ENCODE results near the gene FUT7.

FUT7 gene, protein sequence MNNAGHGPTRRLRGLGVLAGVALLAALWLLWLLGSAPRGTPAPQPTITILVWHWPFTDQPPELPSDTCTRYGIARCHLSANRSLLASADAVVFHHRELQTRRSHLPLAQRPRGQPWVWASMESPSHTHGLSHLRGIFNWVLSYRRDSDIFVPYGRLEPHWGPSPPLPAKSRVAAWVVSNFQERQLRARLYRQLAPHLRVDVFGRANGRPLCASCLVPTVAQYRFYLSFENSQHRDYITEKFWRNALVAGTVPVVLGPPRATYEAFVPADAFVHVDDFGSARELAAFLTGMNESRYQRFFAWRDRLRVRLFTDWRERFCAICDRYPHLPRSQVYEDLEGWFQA

DNA sequence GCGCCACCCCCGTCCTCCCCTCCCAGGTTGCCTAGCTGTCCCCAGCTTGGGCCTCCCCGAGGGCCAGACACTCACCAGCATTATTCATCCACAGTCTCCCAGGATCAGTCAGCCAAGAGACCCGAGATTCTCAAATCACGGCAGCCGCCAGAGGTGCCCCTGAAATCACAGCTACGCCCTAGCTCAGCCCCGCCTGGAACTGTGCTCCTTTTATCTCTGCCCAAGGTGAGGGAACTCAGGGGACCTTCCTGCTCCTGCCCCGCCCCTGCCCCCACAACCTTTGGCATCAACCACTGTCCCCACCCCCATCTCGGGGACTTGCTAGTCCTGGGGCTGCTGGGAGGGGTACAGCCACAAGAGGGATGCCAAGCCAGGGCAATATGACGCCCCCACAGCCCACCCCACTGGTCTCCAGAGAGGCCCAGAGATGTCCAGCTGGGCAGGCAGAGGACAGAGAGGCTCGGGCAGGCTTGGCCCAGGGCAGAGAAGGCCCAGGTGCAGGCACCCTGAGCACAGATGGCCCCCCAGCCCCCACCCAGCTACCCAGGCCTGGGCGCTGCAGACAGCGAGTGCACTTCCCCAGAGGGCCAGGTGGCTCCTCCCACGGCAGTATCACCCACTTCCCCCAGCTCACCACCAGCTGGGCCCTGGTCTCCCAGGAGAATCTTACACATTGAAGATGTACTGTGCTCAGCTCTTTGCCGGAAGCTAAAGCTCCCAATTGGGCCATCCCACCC is at the start of gene FUT7:
Gene FUT7, minus strand, starts transcription at position 185 of the 737 bp plus-strand sequence. Its CDS starts 97 bp downstream, at position 88.
- no peak for DNase-seq (ENCODE audit: low spot score)

DNA sequence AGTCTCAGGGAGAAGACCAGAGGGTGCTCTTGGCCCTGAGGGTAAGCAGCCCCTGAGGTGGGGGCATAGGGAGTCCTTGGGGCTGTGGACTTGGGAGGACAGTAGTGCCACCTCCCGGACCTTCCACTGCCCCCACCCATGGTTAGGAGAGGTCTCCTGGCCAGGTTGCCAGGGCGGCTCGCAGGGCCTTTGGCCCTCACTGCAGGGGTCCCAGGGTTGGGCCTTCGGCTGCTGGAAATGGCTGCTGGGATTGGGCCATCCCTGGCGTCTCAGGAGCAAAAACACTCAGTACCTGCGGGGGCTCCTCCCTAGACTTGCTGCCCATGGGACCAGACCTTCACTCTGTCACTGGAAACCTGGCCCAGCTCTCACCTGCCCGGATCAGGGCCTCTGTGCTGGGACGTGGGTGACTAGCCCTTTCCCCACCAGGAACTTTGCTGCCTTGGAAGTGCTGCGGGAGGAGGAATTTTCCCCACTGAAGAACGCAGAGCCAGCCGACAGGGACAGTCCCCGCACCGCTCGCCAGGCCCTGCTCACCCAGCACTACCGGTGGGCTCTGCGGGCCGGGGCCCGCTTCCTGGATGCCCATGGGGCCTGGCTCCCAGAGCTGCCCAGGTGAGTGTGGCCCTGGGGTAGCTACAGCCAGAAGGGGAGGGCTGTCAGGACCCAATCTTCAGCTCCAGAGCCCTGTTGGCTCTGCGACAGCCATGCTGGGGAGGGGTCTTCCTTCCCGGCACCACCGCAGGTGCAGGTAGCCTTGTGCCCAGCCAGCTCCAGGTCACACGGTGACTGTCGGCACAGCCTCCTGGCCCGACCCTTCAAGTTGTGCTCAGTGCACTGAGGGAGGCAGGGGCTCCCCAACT is 48.6 kb upstream of the FUT7 start:
- no peak for DNase-seq (ENCODE audit: low spot score)

DNA sequence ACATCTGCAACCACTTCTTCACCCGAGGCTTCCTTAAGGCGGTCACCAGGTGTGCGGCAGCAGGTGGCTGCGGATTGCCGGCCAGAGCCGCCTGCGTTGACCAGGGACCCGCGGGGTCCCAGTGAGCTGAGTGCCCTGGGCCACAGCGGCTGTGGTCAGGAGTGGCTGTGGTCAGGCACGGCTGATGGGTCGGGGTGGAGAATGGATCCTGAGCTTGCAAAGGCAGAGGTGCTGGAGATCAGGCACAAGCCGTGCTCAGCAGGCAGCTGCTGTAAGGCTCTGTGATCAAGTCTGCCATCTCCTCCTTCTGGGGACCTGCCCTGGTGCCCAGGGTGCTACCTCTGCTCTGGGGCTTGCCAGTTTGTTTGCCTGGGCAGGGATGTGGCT is 47.5 kb upstream of the FUT7 start:
- DNase-seq (ENCODE audit: low spot score), result no peak

DNA sequence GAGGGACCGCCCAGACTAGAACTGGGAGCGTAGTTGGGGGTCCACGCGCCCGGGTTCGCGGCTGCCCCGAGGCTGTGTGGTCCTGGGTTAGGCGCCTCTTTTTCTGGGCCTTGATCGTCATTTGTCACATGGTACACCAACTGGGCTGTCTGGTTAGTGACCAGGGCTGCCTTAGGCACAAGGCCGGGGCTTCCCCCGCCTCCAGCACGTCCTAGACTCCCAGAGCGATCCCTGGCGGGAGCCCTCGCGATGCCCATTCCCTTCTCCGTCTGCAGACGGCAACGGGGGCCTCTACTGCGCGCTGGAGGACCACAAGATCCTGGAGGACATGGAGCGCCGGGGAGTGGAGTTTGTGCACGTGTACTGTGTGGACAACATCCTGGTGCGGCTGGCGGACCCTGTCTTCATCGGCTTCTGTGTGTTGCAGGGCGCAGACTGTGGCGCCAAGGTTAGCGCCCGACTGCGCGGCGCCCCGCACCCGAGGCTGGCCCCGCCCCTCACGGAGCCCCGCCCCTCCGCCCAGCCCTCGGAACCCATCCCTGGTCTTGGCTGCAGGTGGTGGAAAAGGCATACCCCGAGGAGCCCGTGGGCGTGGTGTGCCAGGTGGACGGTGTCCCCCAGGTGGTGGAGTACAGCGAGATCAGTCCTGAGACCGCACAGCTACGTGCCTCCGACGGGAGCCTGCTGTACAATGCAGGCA is 47.0 kb upstream of the FUT7 start:
- DNase-seq (ENCODE audit: low spot score), result no peak

DNA sequence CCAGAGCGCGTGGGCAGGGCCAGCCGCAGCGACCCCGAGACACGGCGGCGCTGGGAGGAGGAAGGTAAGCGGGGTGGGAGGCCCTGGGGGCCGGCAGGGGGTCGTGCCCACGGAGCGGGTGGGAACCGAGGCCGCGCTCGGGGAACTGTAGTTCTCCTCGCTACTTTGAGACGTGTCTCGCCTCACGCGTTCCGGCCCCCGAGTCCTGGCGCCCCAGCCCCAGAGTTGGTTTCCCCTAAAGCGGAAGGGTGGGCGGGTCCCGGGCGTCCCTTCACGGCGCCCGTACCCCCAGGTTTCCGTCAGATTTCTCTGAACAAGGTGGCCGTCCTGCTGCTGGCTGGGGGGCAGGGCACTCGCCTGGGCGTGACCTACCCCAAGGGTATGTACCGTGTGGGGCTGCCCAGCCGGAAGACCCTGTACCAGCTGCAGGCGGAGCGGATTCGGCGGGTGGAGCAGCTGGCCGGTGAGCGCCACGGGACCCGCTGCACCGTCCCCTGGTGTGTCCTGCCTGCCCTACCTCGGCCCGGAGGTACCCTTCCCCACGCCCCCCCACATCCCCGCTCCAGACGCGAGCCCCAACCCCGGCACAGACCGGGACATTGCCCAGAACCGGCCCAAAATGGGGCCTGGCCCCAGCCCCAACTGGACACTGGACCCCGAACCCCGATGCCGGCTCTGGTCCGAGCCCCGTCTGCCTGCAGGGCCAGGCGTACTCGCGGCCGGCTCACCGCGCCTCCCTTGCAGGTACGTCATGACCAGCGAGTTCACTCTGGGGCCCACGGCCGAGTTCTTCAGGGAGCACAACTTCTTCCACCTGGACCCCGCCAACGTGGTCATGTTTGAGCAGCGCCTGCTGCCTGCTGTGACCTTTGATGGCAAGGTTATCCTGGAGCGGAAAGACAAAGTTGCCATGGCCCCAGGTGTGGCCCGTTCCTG is 46.1 kb upstream of the FUT7 start:
- no peak for DNase-seq (ENCODE audit: low spot score)

DNA sequence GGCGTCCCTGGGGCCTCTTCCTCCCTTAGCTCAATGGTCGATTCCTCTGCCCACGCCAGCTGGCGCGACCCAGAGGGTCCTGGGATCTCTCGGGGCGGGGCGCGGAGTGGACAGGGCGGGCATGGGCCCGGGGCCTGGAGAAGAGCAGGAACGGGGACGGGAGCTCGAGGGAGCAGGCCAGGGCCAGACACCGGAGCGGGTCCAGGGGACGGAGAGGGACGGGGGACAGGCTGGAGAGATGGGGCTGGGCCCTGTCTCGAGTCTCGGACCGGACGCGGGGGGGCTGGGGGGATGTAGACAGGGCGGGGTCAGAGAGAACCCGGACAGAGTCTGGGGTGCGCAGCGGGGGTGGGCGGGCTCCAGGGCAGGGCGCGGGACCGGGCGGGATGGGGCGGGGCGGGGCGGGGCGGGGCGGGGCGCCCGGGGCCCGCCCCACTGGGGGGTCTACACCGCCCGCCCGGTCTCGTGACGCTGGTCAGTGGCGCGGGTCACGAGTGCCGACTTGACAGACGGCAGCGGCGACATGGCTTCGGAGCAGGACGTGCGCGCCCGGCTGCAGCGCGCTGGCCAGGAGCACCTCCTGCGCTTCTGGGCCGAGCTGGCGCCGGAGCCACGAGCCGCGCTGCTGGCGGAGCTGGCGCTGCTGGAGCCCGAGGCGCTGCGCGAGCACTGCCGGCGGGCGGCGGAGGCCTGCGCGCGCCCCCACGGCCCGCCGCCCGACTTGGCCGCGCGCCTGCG is 45.3 kb upstream of the FUT7 start, which contains the start of gene UAP1L1:
Gene UAP1L1, plus strand, starts transcription at position 508 of the 738 bp plus-strand sequence. Its CDS starts 16 bp downstream, at position 524.
- peak; percentile 61 for DNase-seq (ENCODE audit: low spot score)

DNA sequence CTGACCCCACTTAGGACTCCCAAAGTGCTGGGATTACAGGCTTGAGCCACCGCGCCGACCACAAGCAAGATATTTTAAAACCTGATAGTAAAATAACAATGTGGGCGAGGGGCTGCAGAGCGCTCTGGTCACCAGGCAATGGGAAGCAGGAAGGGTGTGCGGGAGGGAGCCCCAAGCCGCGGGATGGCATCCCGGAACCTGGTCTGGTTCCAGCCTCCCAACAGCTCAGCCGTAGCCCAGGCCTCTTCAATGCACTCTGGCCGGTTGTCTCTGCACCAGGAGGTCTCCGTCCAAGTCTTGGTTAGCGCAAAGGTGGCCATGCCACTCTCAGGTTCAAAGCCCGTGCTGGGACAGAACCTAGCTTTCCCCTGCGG is 44.7 kb upstream of the FUT7 start:
- no peak for DNase-seq (ENCODE audit: low spot score)

DNA sequence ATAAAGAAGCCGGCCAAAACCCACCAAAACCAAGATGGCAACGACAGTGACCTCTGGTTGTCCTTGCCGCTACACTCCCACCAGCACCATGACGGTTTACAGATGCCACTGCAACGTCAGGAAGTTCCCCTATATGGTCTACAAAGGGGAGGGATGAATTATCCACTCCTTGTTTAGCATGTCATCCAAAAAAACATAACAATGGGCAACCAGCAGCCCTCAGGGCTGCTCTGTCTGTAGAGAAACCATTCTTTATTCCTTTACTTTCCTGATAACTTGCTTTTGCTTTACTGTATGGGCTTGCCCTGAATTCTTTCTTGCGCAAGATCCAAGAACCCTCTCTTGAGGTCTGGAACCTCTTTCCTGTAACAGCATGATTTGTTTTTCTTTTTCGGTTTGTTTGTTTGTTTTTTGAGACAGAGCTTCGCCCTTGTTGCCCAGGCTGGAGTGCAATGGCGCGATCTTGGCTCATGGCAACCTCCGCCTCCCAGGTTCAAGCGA is 43.4 kb upstream of the FUT7 start:
- DNase-seq (ENCODE audit: low spot score), result no peak

DNA sequence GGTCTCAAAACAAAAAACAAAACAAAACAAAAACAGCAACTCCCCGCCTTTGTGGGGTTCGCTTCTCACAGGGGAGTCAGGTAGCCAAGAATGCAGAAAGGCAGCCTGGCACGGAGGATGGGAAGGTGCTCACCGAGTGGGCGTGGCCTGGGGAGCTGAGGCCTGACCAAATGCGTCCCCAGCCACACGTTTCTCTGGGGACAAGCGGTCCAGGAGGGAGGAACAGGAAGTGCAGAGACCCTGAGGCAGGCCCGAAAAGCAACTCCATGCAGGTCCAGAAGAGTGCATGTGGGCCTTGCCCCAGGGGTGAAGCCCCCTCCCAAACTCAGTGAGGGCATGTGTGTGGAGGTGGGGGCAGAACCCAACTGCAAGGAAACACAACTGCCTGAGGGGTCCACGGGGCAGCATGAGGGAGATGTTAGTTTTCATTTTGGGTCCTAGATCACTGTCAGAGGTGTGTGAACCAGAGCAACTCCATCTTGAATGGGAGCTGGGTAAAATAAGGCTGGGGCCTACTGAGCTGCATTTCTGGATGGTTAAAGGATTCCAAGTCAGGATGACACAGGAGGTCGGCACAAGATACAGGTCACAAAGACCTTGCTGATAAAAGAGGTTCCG is 42.9 kb upstream of the FUT7 start:
- no peak for DNase-seq (ENCODE audit: low spot score)

DNA sequence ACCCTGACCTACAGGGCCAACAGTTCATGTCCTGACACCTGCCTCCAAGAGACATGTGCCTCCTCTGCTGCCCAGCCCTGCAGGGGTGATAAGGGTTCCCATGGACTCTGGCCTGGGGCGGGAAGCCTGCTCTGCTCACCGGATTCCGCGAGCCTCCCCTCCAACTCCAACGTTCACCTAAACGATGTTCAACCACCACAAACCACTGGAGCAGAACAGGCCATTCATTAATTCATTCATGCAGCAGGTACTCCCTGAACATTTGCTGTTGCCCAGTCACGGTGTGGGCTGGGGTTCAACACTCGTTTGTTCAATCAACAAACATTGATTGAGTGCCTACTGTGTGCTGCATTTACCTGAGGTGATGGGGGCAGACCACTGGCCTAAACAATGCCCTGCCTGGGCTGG is 42.1 kb upstream of the FUT7 start:
- no peak for DNase-seq (ENCODE audit: low spot score)

DNA sequence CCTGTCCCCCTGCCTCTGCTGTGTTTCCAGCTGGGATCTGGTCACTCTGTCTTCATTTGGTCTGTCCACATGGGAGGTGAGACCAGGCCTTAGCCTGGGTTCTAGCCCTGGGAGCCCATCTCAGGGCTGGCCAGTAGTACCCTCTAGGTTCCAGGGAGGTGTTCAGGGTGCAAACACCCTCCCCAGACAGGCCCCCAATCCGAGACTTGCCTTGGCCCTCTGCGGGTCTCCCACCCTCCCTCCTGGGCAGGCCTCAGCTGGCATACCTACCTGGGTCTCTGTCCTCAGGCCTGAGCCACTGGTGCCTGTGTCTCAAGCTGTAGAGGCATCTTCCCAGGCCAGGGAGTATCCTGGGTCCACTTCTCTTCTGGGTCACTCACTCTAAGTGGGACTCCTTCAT is 39.4 kb upstream of the FUT7 start:
- no peak for DNase-seq (ENCODE audit: low spot score)

DNA sequence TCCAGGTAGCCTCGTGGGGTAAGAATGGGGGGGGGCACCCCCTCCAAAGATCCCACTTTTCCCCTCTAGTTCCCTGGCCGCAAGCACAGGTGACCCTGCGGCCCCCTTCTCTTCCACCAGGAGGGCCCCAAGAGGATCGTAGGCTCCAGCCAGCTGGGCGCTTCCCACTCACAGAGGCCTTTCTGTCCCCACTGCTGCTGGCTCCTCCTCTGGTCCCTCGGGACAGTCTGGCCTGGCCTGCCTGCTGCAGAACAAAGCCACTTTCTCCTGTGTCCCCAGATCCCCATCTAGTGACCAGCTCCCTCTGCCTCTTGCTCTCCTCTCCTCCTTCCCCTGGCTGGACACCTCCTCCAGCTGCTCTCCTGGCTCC is 39.0 kb upstream of the FUT7 start:
- DNase-seq (ENCODE audit: low spot score), result no peak

DNA sequence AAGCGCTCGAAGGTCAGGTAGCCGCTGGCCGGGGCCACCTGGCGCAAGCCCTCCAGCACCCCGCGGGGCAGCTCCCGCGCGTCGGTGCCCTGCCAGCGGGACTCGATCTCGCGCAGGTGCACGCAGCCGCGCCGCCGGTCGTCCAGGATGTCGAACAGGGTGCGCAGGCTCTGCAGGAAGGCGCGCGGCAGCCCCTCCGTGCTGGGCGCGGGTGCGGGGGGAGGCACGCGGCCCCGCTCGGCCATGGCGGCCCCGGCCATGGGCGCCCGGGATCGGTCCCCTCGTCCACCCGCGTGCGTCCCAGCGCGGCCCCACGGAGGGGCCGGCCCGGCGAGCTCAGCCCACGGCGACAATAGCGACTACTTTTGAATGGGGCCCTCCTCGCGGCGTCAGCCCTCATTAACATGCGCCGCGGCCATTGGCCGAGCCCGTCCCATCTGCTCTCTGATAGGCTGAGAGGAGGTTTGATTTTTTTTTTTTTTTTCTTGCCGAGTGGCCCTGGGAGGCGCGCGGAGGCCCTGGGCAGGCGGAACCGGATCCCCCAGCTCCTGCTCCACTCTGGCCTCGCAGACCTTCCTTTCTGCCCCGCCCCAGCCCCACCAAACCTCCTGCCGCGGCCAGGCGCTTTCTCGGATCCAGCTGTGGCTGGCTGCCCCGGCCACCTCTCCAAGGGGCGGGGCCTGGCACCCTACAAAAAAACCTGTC is 38.5 kb upstream of the FUT7 start, which contains the start of gene SAPCD2:
Gene SAPCD2, minus strand, starts transcription at position 357 of the 705 bp plus-strand sequence. Its CDS starts 97 bp downstream, at position 260.
- peak; percentile 95 for DNase-seq (ENCODE audit: low spot score)

DNA sequence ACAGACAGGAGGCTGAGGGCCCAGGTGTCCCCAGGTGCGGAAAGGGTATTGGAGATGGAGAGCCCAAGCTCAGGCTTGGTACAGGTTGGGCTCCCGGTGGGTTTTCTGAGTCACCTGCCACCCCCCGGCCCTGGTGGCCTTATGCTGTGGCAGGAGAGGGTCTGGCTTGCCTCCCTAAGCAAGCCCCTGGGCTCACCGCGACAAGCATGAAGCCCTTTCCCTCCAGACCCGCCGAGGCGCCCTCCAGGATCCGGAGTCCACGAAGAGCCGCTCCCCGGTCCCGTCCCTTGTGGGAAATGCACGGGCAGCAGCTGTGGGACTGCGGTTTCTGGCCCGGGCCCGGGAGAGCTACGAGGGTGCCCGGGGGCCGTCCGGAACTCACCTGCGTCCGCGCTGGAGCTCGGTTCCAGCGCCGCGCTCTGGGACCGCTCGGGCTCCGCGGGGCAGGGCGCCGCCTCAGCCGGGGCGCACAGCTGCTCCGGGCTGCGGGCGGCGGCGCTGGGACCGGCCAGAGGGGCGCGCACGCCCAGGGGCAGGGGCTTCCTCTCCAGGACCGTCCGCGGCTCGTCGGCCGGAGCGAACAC is 37.7 kb upstream of the FUT7 start:
- DNase-seq (ENCODE audit: low spot score), result no peak

DNA sequence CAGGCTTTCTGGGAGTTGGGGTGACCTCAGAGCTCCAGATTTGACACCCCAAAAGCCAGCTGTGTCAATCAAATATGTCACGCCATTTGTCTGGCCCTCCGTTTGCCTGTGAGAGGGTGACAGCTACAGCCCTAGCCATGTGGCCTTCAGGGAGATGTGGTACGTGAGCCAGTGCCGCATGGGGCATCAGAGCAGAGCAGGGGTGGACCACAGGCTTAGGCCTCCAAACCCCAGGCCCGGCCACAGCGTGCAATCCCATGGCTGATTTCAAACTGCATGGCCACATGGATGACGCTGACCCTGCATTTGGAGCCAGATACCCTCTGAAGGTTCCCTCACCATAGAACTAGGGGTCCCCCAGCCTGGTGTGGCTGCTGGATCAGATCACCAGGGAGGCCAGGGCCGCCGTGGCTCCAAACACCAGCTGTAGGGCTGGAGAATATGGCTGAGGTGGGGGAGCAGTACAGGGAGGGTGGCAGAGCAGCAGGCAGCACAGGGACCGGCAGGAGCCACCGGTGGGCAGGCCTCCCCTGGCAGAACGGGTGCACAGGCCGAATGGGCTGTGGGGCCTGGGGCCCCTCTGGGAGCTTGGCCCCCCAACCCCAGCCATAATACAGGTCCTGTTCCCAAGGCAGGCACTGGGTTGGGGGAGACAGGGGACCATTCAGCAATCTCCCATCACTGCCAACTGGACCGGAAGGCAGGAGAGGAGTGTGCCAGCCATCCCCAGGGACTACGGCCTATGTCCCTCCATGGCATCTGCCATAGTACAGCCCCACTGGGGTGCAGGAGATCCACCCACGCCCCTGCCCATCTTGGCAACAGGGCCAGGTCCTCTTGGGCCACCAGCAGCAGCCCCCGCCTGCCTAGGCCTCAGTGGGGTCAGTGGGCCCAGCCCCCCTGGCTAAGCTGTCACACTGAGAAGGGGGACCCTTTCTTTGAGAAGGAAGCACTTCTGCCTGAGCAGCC is 36.9 kb upstream of the FUT7 start:
- no peak for DNase-seq (ENCODE audit: low spot score)

DNA sequence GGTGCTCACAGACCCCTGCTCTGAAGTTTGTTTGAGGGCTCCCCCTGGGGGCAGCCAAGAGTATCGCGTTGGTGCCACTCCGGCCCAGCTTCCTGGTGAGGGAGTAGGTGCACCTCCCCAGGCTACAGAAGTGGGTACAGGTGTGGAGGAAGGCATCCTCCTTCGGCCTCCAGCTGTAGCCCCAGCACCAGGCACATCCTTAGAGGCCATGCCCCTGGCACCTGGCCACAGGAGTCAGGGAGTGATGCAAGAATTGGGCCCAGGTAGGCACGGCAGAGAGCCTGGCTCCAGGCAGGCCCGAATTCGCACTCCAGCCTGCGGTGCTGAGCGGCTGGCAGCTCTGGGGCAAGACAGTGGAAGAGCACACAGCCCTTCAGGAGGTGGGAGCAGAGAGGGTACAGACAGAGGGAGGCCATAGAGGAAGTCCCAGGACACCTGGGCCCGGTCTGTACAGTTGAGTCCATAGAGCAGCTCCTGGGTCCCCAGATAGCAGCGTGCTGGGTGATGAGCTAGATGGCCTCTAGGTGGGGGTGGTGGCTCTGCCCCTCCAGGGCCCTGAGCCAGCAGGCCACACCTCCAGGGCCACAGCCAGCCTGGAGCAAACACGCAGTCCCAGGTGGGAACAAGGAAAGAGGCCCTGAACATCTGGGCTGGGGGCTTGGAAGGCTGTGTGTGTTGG is 36.1 kb upstream of the FUT7 start:
- peak; percentile 91 for DNase-seq (ENCODE audit: low spot score)
